B cell (primary cell): ENCODE results near the gene RAPGEF5. TPM values are rescaled to one million over a fixed set of nuclear protein-coding genes. Genes with fewer than 3 reads are reported as not detected.

ENCODE experiments used
- ATAC-seq: fragments of 200-7000 bp; cut with Tn5 transposase; one replicate; pipeline ENCODE4 v1.10.0; 2021; ENCODE audit warnings: low read depth, mild to moderate bottlenecking, moderate number of reproducible peaks, moderate library complexity
- CTCF ChIA-PET: fragments of 350-600 bp; sonication (Branson Sonifier 250); formaldehyde crosslinking; loops from one replicate; lab custom pipeline; 2021; ENCODE audit warnings: antibody characterized with exemption, inconsistent platforms; lab: Charles Lee
- POLR2A ChIA-PET: fragments of 350-600 bp; sonication (Branson Sonifier 250); formaldehyde crosslinking; loops from one replicate; lab custom pipeline; 2021; ENCODE audit warnings: antibody characterized with exemption; lab: Charles Lee
- DNase-seq: peaks from one replicate; pipeline ENCODE4 v3.0.0; 2013
- H2AFZ ChIP-seq: 2 replicates; pipeline ENCODE4 v1.6.1; 2012; ENCODE audit warnings: mild to moderate bottlenecking, low read depth, low read length; ENCODE audit not compliant: insufficient read depth, poor library complexity, severe bottlenecking
- H3K27ac ChIP-seq, 2 donors: 1 replicate in 1 of 2; 2 replicates in 1 of 2; pipeline ENCODE4 v1.5.1; 2012 to 2013; ENCODE audit warnings: low read length in 2 of 2, mild to moderate bottlenecking in 2 of 2, moderate library complexity in 1 of 2
- H3K27me3 ChIP-seq, 4 experiments: fragments of 200-600 bp in 1 of 4; sonication (generic) in 1 of 4; replicated peaks in 1 of 4; 1 replicate in 2 of 4; 2 replicates in 2 of 4; pipeline versions ENCODE4 v1.6.1 to v1.7.0; 2013 to 2016; ENCODE audit warnings: low read length in 3 of 4, mild to moderate bottlenecking in 2 of 4, mixed read lengths in 1 of 4, moderate library complexity in 1 of 4; ENCODE audit not compliant: insufficient read depth in 4 of 4, control insufficient read depth in 3 of 4; ENCODE audit errors: control extremely low read depth in 1 of 4
- H3K36me3 ChIP-seq, 2 experiments: replicated peaks in 1 of 2; 1 replicate in 1 of 2; 2 replicates in 1 of 2; pipeline versions ENCODE4 v1.6.1 to v1.7.1; 2013; ENCODE audit warnings: low read length in 1 of 2; ENCODE audit not compliant: insufficient read depth in 2 of 2, control insufficient read depth in 1 of 2; ENCODE audit errors: control extremely low read depth in 1 of 2, extremely low read depth in 1 of 2
- H3K4me1 ChIP-seq, 2 donors: fragments of 200-600 bp in 1 of 2; sonication (generic) in 1 of 2; 1 replicate in 1 of 2; 2 replicates in 1 of 2; pipeline versions ENCODE4 v1.5.1 to v1.6.1; 2013 to 2017; ENCODE audit warnings: low read length in 2 of 2; ENCODE audit not compliant: control insufficient read depth in 2 of 2, insufficient read depth in 2 of 2
- H3K4me2 ChIP-seq: replicated peaks from 2 replicates; pipeline ENCODE3; 2012; ENCODE audit warnings: mild to moderate bottlenecking, low read depth, low read length; ENCODE audit not compliant: poor library complexity, severe bottlenecking
- H3K4me3 ChIP-seq, 5 experiments: fragments of 200-600 bp in 1 of 5; sonication (generic) in 1 of 5; 1 replicate in 3 of 5; 2 replicates in 2 of 5; pipeline versions ENCODE4 v1.5.1 to v1.7.0; 2011 to 2016; ENCODE audit warnings: low read length in 4 of 5, mild to moderate bottlenecking in 4 of 5, low read depth in 2 of 5, control low read depth in 1 of 5, moderate library complexity in 1 of 5; ENCODE audit not compliant: insufficient read depth in 1 of 5; ENCODE audit errors: control extremely low read depth in 1 of 5, extremely low read depth in 1 of 5
- H3K79me2 ChIP-seq: fragments of 200-600 bp; sonication (generic); one replicate; pipeline ENCODE4 v1.6.0; 2016; ENCODE audit warnings: low read length; ENCODE audit not compliant: control insufficient read depth, insufficient read depth
- H3K9ac ChIP-seq: fragments of 200-600 bp; sonication (generic); 2 replicates; pipeline ENCODE4 v1.6.1; 2017; ENCODE audit warnings: mild to moderate bottlenecking, low read length, moderate library complexity
- H3K9me3 ChIP-seq, 3 donors: one replicate each; pipeline versions ENCODE4 v1.6.1 to v1.7.1; 2013; ENCODE audit warnings: low read length in 2 of 3; ENCODE audit not compliant: control insufficient read depth in 2 of 3, insufficient read depth in 1 of 3; ENCODE audit errors: control extremely low read depth in 1 of 3
- H4K20me1 ChIP-seq: 2 replicates; pipeline ENCODE4 v1.6.0; 2012; ENCODE audit warnings: mild to moderate bottlenecking, low read length; ENCODE audit not compliant: insufficient read depth, control insufficient read depth, poor library complexity, severe bottlenecking
- H3K27ac Mint-ChIP-seq: one replicate; pipeline ENCODE4 v1.8.0; 2021; ENCODE audit warnings: mixed read lengths
- H3K27me3 Mint-ChIP-seq: one replicate; pipeline ENCODE4 v1.8.0; 2021; ENCODE audit warnings: mixed read lengths
- H3K4me1 Mint-ChIP-seq: one replicate; pipeline ENCODE4 v1.8.0; 2021; ENCODE audit warnings: mixed read lengths
- H3K4me3 Mint-ChIP-seq: one replicate; pipeline ENCODE4 v1.8.0; 2021; ENCODE audit warnings: mixed read lengths
- H3K9me3 Mint-ChIP-seq: one replicate; pipeline ENCODE4 v1.8.0; 2022; ENCODE audit warnings: mixed read lengths; ENCODE audit not compliant: insufficient read depth
- CTCF ChIP-seq: fragments of 200-600 bp; IDR thresholded peaks from one replicate; pipeline ENCODE4 v1.8.0; 2022; ENCODE audit warnings: antibody characterized with exemption, mild to moderate bottlenecking
- EZH2 ChIP-seq: IDR thresholded peaks from 2 replicates; pipeline ENCODE4 v1.6.1; 2012; ENCODE audit warnings: borderline replicate concordance, low read depth, mild to moderate bottlenecking, moderate library complexity, low read length; ENCODE audit not compliant: insufficient read depth, poor library complexity, severe bottlenecking
- WGBS: methylation state at CpG from one replicate; pipeline ENCODE4 v1.1.5; 2013; ENCODE audit warnings: missing lambda C conversion rate; ENCODE audit not compliant: insufficient coverage; 5-methylcytosine and 5-hydroxymethylcytosine counted together
- intact Hi-C: fragments of 100-400 bp; cut with micrococcal nuclease; formaldehyde crosslinking; loops from one replicate; pipeline ENCODE4 v1.10.0; 2022
- polyA minus RNA-seq: library from RNA; depleted of rRNA, polyadenylated mRNA; stranded (reverse); fragments of >200 nt; gene quantifications from 2 replicates; pipeline ENCODE4 v1.2.3, GENCODE V29; 2012
- polyA plus RNA-seq: library from polyadenylated mRNA; depleted of rRNA; stranded (reverse); fragments of >200 nt; gene quantifications from 2 replicates; pipeline ENCODE4 v1.2.3, GENCODE V29; 2012
- total RNA-seq, 2 donors: library from RNA; stranded (reverse); fragments of 120-200 nt in 1 of 2; gene quantifications; 1 replicate in 1 of 2; 2 replicates in 1 of 2; pipeline versions ENCODE4 v1.2.3 to v1.2.4, GENCODE V29; 2013 to 2022

Gene RAPGEF5
- total RNA-seq, result 36.7 and 37.6 TPM in 2 replicates
- total RNA-seq (2013), result 7.5 TPM
- 1.5 and 2.4 TPM in 2 replicates for polyA plus RNA-seq
- polyA minus RNA-seq, result 8.7 and 10.2 TPM in 2 replicates

GRCh38 chr7:22356701-22357310 lies at the start of gene RAPGEF5:
TSS of gene RAPGEF5 (minus strand) at chr7:22357154. CDS start at chr7:22357060, 94 bp downstream.
- peaks cover 14 to 15% of the 10 kb centered on the region in 2 donors for H3K4me1 ChIP-seq
- H3K9ac ChIP-seq, result peak within 1 kb of the TSS; percentile 57
- Mint-ChIP-seq H3K27ac (peak within 1 kb of the TSS; percentile 16), H3K4me1 (peaks cover 21% of the 10 kb centered on the region), H3K27me3 (peaks cover 30% of the 10 kb centered on the region), H3K4me3 (peak within 1 kb of the TSS; percentile 89), H3K9me3 (peaks cover 4% of the 10 kb centered on the region)
- no peaks in the 10 kb centered on the region for H3K36me3 ChIP-seq
- H4K20me1 ChIP-seq, result no peaks in the 10 kb centered on the region
- H2AFZ ChIP-seq, result peak within 1 kb of the TSS; percentile 71
- under 1% methylated on average over 88 of the region's 95 CpGs for WGBS
- no peak for TF ChIP-seq CTCF
- no peak for TF ChIP-seq EZH2
- peaks cover 0 to 13% (median 4%) of the 10 kb centered on the region in 4 experiments for H3K27me3 ChIP-seq
- H3K79me2 ChIP-seq, result peaks cover 13% of the 10 kb centered on the region
- ATAC-seq, result peak; percentile 82
- ChIA-PET POLR2A (no interaction called here), CTCF (no interaction called here)
- H3K9me3 ChIP-seq, result peaks cover 1 to 9% (median 3%) of the 10 kb centered on the region in 3 donors
- peak within 1 kb of the TSS; percentile 43 to 59 (median 50) for H3K4me3 ChIP-seq
- intact Hi-C loops, result loop anchor here (5.0 kb wide), 1 partner anchor 90 kb away; no protein-coding TSS in a partner anchor
- peak within 1 kb of the TSS; percentile 73 for H3K4me2 ChIP-seq
- H3K27ac ChIP-seq, result no peak within 1 kb of the TSS
- peak; percentile 55 for DNase-seq

- WGBS, result 100% methylated on average over 3 of the region's 4 CpGs
- no peak overlapping the region for H3K27ac Mint-ChIP-seq
- H3K9me3 Mint-ChIP-seq, result no peaks in the 10 kb centered on the region
- Histone ChIP-seq H3K27ac (no peak overlapping the region), H2AFZ (no peak overlapping the region), H3K9me3 (no peaks in the 10 kb centered on the region), H3K4me3 (no peak overlapping the region), H3K27me3 (no peaks in the 10 kb centered on the region), H3K36me3 (no peaks in the 10 kb centered on the region), H3K4me1 (peaks cover 10% of the 10 kb centered on the region in 2 donors), H3K79me2 (no peaks in the 10 kb centered on the region), H3K4me2 (no peak overlapping the region), H4K20me1 (no peaks in the 10 kb centered on the region), H3K9ac (no peak overlapping the region)
- H3K4me3 Mint-ChIP-seq, result no peak overlapping the region
- intact Hi-C loops, result no loop called here
- DNase-seq (no peak), ATAC-seq (no peak)
- peaks cover 17% of the 10 kb centered on the region for H3K4me1 Mint-ChIP-seq
- no peaks in the 10 kb centered on the region for H3K27me3 Mint-ChIP-seq
- no peak for TF ChIP-seq CTCF
- no peak for TF ChIP-seq EZH2
- POLR2A ChIA-PET, result interaction anchor here (0.6 kb wide), 1 partner anchor 344 kb away, joined by 3 read pairs; no protein-coding TSS in a partner anchor
- CTCF ChIA-PET, result no interaction called here
These were observed 49.8 kb upstream of the RAPGEF5 start for GRCh38 chr7:22406715-22407114.
